Measurements from ENCODE around the gene TEAD4. TPM values are rescaled to one million over a fixed set of nuclear protein-coding genes. Genes with fewer than 3 reads are reported as not detected.

TEAD4 gene
- total RNA-seq, 1 donor: not detected

- Histone ChIP-seq H3K27me3 (ENCODE audit: insufficient read depth, low read length) (no peaks in the 10 kb centered on the region), H3K9me3 (ENCODE audit: low read depth, low read length) (no peaks in the 10 kb centered on the region), H3K4me3 (ENCODE audit: low read length) (no peak overlapping the region), H3K4me1 (ENCODE audit: insufficient read depth, low read length) (no peaks in the 10 kb centered on the region)
Observed at GRCh38 chr12:3022411-3022810, 63.2 kb downstream of the TEAD4 start.

- Histone ChIP-seq H3K27me3 (ENCODE audit: insufficient read depth, low read length) (no peaks in the 10 kb centered on the region), H3K4me1 (ENCODE audit: insufficient read depth, low read length) (no peaks in the 10 kb centered on the region), H3K9me3 (ENCODE audit: low read depth, low read length) (no peaks in the 10 kb centered on the region), H3K4me3 (ENCODE audit: low read length) (no peak overlapping the region)
Observed at GRCh38 chr12:3022961-3023360, 63.8 kb downstream of the TEAD4 start.

DNA sequence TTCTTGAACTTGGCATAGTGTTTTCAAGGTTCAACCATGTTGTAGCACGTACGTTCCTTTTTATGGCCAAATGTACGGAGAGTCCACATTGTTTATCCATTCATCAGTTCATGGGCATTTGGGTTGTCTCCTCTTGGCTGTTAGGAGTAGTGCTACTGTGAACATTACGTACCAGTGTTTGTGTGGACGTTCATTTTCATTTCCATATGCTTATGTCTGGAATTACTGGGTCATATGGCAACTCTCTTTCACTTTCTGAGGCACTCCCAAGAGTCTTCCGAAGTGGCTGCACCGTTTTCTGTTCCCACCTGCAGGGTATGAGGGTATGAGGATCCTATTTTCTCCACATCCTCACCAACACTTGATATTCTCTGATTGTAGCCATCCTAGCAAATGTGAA is 68.9 kb downstream of the TEAD4 start:
- H3K4me1 ChIP-seq (ENCODE audit: insufficient read depth, low read length): no peaks in the 10 kb centered on the region
- no peak overlapping the region for H3K4me3 ChIP-seq (ENCODE audit: low read length)
- H3K27me3 ChIP-seq (ENCODE audit: insufficient read depth, low read length): no peaks in the 10 kb centered on the region
- no peaks in the 10 kb centered on the region for H3K9me3 ChIP-seq (ENCODE audit: low read depth, low read length)

- Histone ChIP-seq H3K27me3 (ENCODE audit: insufficient read depth, low read length) (no peaks in the 10 kb centered on the region), H3K4me1 (ENCODE audit: insufficient read depth, low read length) (no peaks in the 10 kb centered on the region), H3K4me3 (ENCODE audit: low read length) (no peak overlapping the region), H3K9me3 (ENCODE audit: low read depth, low read length) (no peaks in the 10 kb centered on the region)
Observed at GRCh38 chr12:3030821-3031429, 71.7 kb downstream of the TEAD4 start.

DNA sequence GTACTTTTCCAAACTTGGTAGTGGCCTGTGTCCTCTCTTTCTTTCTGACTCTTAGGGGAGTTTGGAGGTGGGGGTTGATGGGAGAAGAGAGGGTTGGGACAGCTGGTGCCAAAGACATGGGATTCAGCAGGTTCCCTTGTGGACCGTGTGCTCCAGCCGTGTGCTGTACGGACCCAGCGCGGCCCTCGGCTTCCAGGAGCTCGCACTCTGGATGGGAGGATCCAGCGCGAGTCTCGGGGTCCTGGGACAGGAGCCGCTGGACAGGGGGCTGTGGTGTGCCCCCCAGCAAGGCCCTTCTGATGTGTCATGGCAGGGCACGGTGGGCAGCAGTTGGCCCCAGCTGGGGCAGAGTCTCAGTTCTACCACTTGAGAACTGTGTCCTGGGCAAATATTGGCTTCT is 73.0 kb downstream of the TEAD4 start:
- Histone ChIP-seq H3K4me1 (ENCODE audit: insufficient read depth, low read length) (no peaks in the 10 kb centered on the region), H3K9me3 (ENCODE audit: low read depth, low read length) (no peaks in the 10 kb centered on the region), H3K27me3 (ENCODE audit: insufficient read depth, low read length) (no peaks in the 10 kb centered on the region), H3K4me3 (ENCODE audit: low read length) (no peak overlapping the region)

- Histone ChIP-seq H3K4me3 (ENCODE audit: low read length) (no peak overlapping the region), H3K9me3 (ENCODE audit: low read depth, low read length) (no peaks in the 10 kb centered on the region)
Observed at GRCh38 chr12:3032770-3033538, 73.8 kb downstream of the TEAD4 start.

DNA sequence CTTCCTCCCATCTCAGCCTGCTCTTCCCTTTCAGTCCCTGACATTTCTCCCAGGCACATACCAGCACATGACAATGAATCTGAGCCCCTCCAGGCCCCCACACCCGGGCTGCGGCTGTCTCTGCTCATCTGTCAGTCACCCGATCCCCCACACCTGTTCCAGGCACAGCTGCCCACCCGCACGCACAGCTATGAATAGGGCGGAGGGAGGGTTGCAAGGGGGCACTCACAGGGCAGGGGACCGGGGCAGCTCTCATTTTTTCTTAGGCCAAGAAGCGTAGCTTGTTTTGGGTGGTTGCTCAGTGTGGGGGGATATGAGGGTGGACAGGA is 74.3 kb downstream of the TEAD4 start:
- no peak overlapping the region for H3K4me3 ChIP-seq (ENCODE audit: low read length)
- no peaks in the 10 kb centered on the region for H3K4me1 ChIP-seq (ENCODE audit: insufficient read depth, low read length)
- H3K27me3 ChIP-seq (ENCODE audit: insufficient read depth, low read length): no peaks in the 10 kb centered on the region
- no peaks in the 10 kb centered on the region for H3K9me3 ChIP-seq (ENCODE audit: low read depth, low read length)

More at GRCh38 chr12:3032770-3033538, 73.8 kb downstream of the TEAD4 start:
- Histone ChIP-seq H3K27me3 (ENCODE audit: insufficient read depth, low read length) (no peaks in the 10 kb centered on the region), H3K4me1 (ENCODE audit: insufficient read depth, low read length) (no peaks in the 10 kb centered on the region)

GRCh38 chr12:3034067-3034750 is 75.0 kb downstream of the TEAD4 start:
- Histone ChIP-seq H3K4me3 (ENCODE audit: low read length) (no peak overlapping the region), H3K4me1 (ENCODE audit: insufficient read depth, low read length) (no peaks in the 10 kb centered on the region), H3K9me3 (ENCODE audit: low read depth, low read length) (no peaks in the 10 kb centered on the region), H3K27me3 (ENCODE audit: insufficient read depth, low read length) (no peaks in the 10 kb centered on the region)

DNA sequence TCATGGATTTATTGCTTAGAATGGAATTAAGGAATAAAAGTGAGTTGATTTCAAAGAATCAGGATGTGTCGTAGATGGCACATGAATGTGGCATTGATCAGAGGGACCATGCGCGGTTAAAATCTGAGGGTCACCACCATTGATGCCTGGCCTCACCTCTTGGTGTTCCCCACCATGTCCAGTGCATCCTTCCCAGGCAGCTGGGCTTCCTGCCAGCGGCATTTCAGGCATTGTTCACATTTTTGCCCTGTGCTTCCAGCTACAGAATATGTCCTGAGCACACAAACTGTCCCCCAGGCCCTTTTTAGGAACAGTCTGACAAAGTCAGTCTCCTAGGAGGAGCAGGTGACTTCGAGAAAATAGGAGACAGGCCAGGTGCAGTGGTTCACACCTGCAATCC is 76.0 kb downstream of the TEAD4 start:
- H3K4me1 ChIP-seq (ENCODE audit: insufficient read depth, low read length): no peaks in the 10 kb centered on the region
- H3K27me3 ChIP-seq (ENCODE audit: insufficient read depth, low read length): no peaks in the 10 kb centered on the region
- H3K9me3 ChIP-seq (ENCODE audit: low read depth, low read length): no peaks in the 10 kb centered on the region
- no peak overlapping the region for H3K4me3 ChIP-seq (ENCODE audit: low read length)

DNA sequence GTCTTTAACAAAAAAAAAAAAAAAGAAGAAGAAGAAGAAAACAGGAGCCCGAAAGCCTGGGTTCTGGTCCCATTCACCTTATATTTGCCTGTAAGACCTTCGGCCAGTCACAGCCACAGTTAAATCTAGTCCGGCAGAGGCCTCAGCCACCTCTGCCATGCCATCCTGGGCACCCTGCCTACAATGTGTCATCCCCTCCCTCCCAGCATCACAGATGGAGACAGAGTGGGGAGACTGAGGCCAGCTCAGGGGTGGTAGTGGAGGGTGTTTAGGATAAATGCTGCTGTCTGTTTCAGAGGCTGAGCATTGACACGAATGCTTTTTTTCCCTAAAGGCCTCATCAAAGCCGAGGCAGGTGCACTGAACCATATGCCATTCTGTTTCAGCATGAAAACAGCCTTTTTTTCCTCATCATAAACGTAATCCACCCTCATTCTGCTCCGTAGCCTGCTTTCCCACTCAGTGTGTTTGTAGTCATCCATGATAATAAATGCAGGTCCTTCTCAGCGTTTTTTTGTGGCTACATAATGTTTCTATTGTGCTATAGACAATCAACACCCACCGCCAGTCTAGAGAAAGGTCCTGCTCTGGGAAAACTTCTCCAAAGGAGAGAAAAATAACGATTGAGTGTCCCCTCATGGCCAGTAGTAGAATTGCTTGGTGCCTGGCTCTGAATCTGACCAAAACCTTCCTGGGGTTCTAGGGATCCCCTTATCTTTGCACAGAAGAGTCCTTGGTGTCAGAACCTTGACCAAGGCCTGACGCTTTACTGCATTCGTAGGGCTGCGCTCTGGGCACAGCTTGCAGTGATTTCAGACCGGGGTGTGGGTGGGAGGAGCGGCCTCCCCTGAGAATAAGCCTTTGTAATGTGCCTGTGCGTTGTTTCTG is 76.9 kb downstream of the TEAD4 start:
- Histone ChIP-seq H3K4me3 (ENCODE audit: low read length) (no peak overlapping the region), H3K9me3 (ENCODE audit: low read depth, low read length) (no peaks in the 10 kb centered on the region), H3K27me3 (ENCODE audit: insufficient read depth, low read length) (no peaks in the 10 kb centered on the region), H3K4me1 (ENCODE audit: insufficient read depth, low read length) (no peaks in the 10 kb centered on the region)

DNA sequence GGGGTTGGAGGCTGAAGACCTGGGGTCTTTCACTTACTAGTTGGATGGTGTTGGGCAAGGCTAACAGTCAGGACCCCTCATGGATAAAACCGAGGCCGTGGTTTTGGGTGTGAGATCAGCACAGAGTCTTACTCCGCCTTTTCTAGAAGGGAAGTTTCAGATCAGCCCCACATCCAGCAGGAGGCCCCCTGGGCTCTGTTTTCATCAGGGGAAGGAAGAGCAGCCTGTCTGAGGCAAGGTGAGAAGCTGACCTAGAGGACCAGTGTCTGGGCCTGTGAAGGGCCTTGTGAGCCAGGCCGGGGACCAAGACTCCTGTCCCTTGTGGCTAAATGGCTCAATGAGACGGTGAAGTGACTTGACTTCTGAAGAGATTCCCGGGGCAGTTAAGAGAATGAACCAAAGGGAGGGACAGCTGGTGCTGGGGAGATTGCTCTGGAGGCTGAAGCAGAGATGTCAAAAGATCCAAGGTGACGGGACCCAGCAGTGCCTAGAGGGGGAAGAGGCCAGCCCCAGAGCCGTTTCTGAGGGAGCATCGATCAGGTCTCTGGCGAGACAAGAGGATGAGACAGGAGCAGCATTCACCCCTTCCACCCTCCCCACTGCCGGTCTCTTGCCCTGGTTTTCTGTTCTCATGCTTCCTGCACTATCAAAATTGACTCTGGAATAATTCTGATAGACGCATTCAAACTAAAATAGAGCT is 77.9 kb downstream of the TEAD4 start:
- Histone ChIP-seq H3K27me3 (ENCODE audit: insufficient read depth, low read length) (no peaks in the 10 kb centered on the region), H3K9me3 (ENCODE audit: low read depth, low read length) (no peaks in the 10 kb centered on the region), H3K4me1 (ENCODE audit: insufficient read depth, low read length) (peaks cover 4% of the 10 kb centered on the region), H3K4me3 (ENCODE audit: low read length) (no peak overlapping the region)

GRCh38 chr12:3038166-3038565 is 79.0 kb downstream of the TEAD4 start:
- Histone ChIP-seq H3K27me3 (ENCODE audit: insufficient read depth, low read length) (no peaks in the 10 kb centered on the region), H3K4me1 (ENCODE audit: insufficient read depth, low read length) (peaks cover 7% of the 10 kb centered on the region), H3K9me3 (ENCODE audit: low read depth, low read length) (no peaks in the 10 kb centered on the region), H3K4me3 (ENCODE audit: low read length) (no peak overlapping the region)

GRCh38 chr12:3038926-3039510 is 79.8 kb downstream of the TEAD4 start:
- Histone ChIP-seq H3K27me3 (ENCODE audit: insufficient read depth, low read length) (no peaks in the 10 kb centered on the region), H3K9me3 (ENCODE audit: low read depth, low read length) (no peaks in the 10 kb centered on the region), H3K4me3 (ENCODE audit: low read length) (no peak overlapping the region), H3K4me1 (ENCODE audit: insufficient read depth, low read length) (peaks cover 7% of the 10 kb centered on the region)

DNA sequence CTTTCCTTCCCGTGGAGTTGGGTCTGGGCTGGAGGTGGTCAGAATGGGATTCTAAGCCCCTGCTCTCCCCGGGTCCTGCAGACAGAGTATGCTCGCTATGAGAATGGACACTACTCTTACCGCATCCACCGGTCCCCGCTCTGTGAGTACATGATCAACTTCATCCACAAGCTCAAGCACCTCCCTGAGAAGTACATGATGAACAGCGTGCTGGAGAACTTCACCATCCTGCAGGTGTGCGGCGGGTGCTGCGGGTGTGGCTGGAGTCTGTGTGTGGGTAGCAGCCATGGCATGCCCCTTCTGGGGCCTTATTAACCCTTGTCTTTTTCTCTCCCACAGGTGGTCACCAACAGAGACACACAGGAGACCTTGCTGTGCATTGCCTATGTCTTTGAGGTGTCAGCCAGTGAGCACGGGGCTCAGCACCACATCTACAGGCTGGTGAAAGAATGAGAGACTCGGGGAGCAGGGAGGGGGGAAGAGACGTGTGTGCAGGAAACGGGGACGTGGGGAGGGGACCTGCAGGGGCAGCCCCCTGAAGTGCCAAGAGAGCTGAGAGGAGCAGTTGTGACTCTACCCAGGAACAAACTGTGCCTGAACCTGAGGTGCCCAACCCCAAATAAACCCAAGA is 80.9 kb downstream of the TEAD4 start:
- Histone ChIP-seq H3K4me1 (ENCODE audit: insufficient read depth, low read length) (peaks cover 7% of the 10 kb centered on the region), H3K4me3 (ENCODE audit: low read length) (no peak overlapping the region), H3K9me3 (ENCODE audit: low read depth, low read length) (no peaks in the 10 kb centered on the region), H3K27me3 (ENCODE audit: insufficient read depth, low read length) (no peaks in the 10 kb centered on the region)

Measured in mononuclear cell (primary cell).